ENCODE results near the gene ACTR8. TPM values are rescaled to one million over a fixed set of nuclear protein-coding genes. Genes with fewer than 3 reads are reported as not detected.
A peak's percentile ranks its signal among the peaks of the same experiment; 100 is the strongest.

ACTR8 gene
- total RNA-seq, 1 experiment from 2014 or later, result 47.5 TPM

DNA sequence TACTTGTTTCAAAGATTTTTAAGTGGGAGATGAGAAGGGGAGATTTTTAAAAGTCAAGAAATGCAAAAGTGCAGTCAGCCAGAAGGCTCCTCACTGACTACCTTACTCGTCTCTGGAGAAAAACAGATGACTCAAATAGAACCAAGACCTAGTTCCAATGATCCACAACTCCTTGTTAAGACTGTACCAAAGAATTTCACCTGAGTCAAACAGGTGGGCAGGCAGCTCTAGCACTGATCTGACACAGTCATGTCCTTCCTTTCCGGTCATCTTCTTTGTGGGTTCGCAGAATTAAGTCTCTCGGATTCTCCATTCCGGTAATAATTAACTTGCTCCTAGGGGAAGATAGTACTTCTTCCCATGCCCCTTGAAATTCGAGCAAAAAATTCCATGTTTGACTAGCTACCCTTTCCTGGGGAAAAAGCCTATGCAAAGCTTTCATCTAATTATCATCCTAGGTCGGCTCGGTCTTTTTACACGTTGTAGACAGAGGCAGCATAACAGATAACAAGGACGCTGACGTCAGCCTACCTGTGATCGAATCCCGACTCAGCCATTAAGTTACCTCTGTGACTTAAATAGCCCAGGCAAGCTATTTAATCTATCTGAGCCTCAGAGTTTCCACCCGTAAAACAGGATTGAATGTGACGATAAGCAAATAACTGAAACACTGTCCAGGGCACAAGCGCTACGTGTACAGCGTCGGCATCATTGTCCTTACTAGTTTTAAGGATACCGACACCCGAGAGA is 8.9 kb upstream of the ACTR8 start:
- peaks cover 1% of the 10 kb centered on the region for H3K36me3 ChIP-seq (ENCODE audit: low read depth, low read length)
- peak overlapping the region; percentile 20 for H3K27ac ChIP-seq (ENCODE audit: low read length)
- intact Hi-C loops (cut with micrococcal nuclease), result loop anchor here (5.0 kb wide), 1 partner anchor 544 kb away; the partner anchor contains the start of gene DCP1A
- peaks cover 17% of the 10 kb centered on the region for H3K4me1 ChIP-seq (ENCODE audit: insufficient read depth, low read length)
- peak overlapping the region; percentile 84 for H3K4me3 ChIP-seq (ENCODE audit: low read length)
- H4K20me1 ChIP-seq (ENCODE audit: low read length), result peaks cover 11% of the 10 kb centered on the region; the same call in 1 of the 2 replicates
- H2AFZ ChIP-seq (ENCODE audit: low read length), result peak overlapping the region; percentile 84
- H3F3A ChIP-seq (ENCODE audit: low read length, unreplicated experiment), result no peaks in the 10 kb centered on the region
- ChIA-PET CTCF (no interaction called here), POLR2A (ENCODE audit: unreplicated experiment) (no interaction called here)
- peaks cover 45% of the 10 kb centered on the region for H3K79me2 ChIP-seq (ENCODE audit: low read length)
- no peaks in the 10 kb centered on the region for H3K9me2 ChIP-seq (replicated peaks; ENCODE audit: low read length)
- peak; percentile 15 for ATAC-seq
- H3K9ac ChIP-seq (ENCODE audit: low read length), result peak overlapping the region; percentile 81
- TSS peak; percentile 57 for BruUV-seq (replicated peaks)
- no peak for TF ChIP-seq EZH2 (IDR thresholded peaks at IDR 0.05; ENCODE audit: low read length, unreplicated experiment)
- TF ChIP-seq, protein P1, sequence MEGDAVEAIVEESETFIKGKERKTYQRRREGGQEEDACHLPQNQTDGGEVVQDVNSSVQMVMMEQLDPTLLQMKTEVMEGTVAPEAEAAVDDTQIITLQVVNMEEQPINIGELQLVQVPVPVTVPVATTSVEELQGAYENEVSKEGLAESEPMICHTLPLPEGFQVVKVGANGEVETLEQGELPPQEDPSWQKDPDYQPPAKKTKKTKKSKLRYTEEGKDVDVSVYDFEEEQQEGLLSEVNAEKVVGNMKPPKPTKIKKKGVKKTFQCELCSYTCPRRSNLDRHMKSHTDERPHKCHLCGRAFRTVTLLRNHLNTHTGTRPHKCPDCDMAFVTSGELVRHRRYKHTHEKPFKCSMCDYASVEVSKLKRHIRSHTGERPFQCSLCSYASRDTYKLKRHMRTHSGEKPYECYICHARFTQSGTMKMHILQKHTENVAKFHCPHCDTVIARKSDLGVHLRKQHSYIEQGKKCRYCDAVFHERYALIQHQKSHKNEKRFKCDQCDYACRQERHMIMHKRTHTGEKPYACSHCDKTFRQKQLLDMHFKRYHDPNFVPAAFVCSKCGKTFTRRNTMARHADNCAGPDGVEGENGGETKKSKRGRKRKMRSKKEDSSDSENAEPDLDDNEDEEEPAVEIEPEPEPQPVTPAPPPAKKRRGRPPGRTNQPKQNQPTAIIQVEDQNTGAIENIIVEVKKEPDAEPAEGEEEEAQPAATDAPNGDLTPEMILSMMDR (conservative IDR thresholded peaks at IDR 0.05; ENCODE audit: low read depth, low read length), result no peak
- no peak for TF ChIP-seq EZH2phosphoT487 (IDR thresholded peaks at IDR 0.05; ENCODE audit: borderline replicate concordance, low read length)
- DNase-seq, result peak; percentile 30
- H3K9me3 ChIP-seq (ENCODE audit: low read length), result no peaks in the 10 kb centered on the region
- peaks cover 3% of the 10 kb centered on the region; the same call in 1 of the 2 replicates for H3K27me3 ChIP-seq (ENCODE audit: low read length)
- peak overlapping the region; percentile 91 for H3K4me2 ChIP-seq (ENCODE audit: low read length)

DNA sequence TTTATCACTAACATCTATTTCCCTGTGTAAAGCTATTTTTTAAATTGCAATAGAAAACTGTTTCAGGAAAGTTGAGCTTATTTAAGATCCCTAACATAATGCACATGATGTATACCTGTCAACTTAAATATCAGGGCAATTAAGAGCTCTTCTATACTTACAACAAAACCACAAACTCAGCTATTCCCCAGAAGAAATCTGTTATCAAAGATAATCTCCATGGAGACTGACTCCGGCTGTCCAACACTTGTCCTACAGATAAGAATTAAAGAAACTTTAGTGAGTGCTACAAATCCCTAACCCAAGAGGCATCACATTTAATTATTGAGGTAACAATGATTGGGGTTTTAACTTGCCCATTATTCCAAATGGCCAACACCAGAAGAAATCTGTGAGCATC is 6.3 kb upstream of the ACTR8 start:
- H3K27ac ChIP-seq (ENCODE audit: low read length), result no peak overlapping the region
- H3K27me3 ChIP-seq (ENCODE audit: low read length), result no peaks in the 10 kb centered on the region
- CTCF ChIA-PET, result no interaction called here
- TF ChIP-seq, protein P1 (conservative IDR thresholded peaks at IDR 0.05; ENCODE audit: low read depth, low read length), result no peak
- TF ChIP-seq EZH2 (IDR thresholded peaks at IDR 0.05; ENCODE audit: low read length, unreplicated experiment) (no peak), EZH2phosphoT487 (IDR thresholded peaks at IDR 0.05; ENCODE audit: borderline replicate concordance, low read length) (no peak)
- H3F3A ChIP-seq (ENCODE audit: low read length, unreplicated experiment), result no peaks in the 10 kb centered on the region
- peaks cover 45% of the 10 kb centered on the region for H3K79me2 ChIP-seq (ENCODE audit: low read length)
- H3K4me2 ChIP-seq (ENCODE audit: low read length), result no peak overlapping the region
- ATAC-seq (no peak), DNase-seq (no peak)
- H4K20me1 ChIP-seq (ENCODE audit: low read length), result peaks cover 11% of the 10 kb centered on the region; the same call in 1 of the 2 replicates
- no peaks in the 10 kb centered on the region for H3K9me2 ChIP-seq (replicated peaks; ENCODE audit: low read length)
- H3K9me3 ChIP-seq (ENCODE audit: low read length), result no peaks in the 10 kb centered on the region
- H2AFZ ChIP-seq (ENCODE audit: low read length), result no peak overlapping the region
- intact Hi-C loops (cut with micrococcal nuclease), result no loop called here
- peaks cover 17% of the 10 kb centered on the region for H3K4me1 ChIP-seq (ENCODE audit: insufficient read depth, low read length)
- POLR2A ChIA-PET (ENCODE audit: unreplicated experiment), result no interaction called here
- no peak overlapping the region for H3K4me3 ChIP-seq (ENCODE audit: low read length)
- H3K9ac ChIP-seq (ENCODE audit: low read length), result no peak overlapping the region
- H3K36me3 ChIP-seq (ENCODE audit: low read depth, low read length), result peaks cover 11% of the 10 kb centered on the region
- no TSS peak for BruUV-seq (replicated peaks)

DNA sequence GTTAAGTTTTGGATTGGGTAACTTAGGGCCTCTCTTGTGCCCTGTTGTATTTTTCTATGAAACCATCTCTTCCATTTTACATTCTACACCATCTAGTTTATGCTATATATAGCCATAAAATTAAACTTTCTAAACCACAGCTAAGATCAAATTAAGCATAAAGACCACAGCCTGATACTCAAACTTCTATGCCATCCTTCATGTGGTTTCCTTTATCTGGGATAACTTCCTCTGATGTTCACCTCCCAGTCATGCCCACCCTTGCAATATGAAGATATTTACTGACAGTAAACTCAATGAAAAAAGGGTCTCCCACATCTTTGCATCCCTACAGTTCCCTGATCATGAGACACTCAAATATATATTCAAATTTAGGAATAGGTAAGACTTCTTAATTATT is 5.5 kb upstream of the ACTR8 start:
- BruUV-seq (replicated peaks), result no TSS peak
- no peak overlapping the region for H2AFZ ChIP-seq (ENCODE audit: low read length)
- ChIA-PET POLR2A (ENCODE audit: unreplicated experiment) (no interaction called here), CTCF (no interaction called here)
- no peaks in the 10 kb centered on the region for H3K9me3 ChIP-seq (ENCODE audit: low read length)
- H3K27me3 ChIP-seq (ENCODE audit: low read length), result no peaks in the 10 kb centered on the region
- no peak overlapping the region for H3K27ac ChIP-seq (ENCODE audit: low read length)
- peaks cover 45% of the 10 kb centered on the region for H3K79me2 ChIP-seq (ENCODE audit: low read length)
- H3K9me2 ChIP-seq (replicated peaks; ENCODE audit: low read length), result no peaks in the 10 kb centered on the region
- ATAC-seq, result no peak
- DNase-seq, result no peak
- peaks cover 11% of the 10 kb centered on the region for H3K36me3 ChIP-seq (ENCODE audit: low read depth, low read length)
- H3K4me3 ChIP-seq (ENCODE audit: low read length), result no peak overlapping the region
- no peak overlapping the region for H3K4me2 ChIP-seq (ENCODE audit: low read length)
- no peak for TF ChIP-seq EZH2phosphoT487 (IDR thresholded peaks at IDR 0.05; ENCODE audit: borderline replicate concordance, low read length)
- TF ChIP-seq, protein P1 (conservative IDR thresholded peaks at IDR 0.05; ENCODE audit: low read depth, low read length), result no peak
- no peak for TF ChIP-seq EZH2 (IDR thresholded peaks at IDR 0.05; ENCODE audit: low read length, unreplicated experiment)
- H3K9ac ChIP-seq (ENCODE audit: low read length), result no peak overlapping the region
- intact Hi-C loops (cut with micrococcal nuclease), result no loop called here
- H3K4me1 ChIP-seq (ENCODE audit: insufficient read depth, low read length), result peaks cover 16% of the 10 kb centered on the region
- no peaks in the 10 kb centered on the region for H3F3A ChIP-seq (ENCODE audit: low read length, unreplicated experiment)
- H4K20me1 ChIP-seq (ENCODE audit: low read length), result peaks cover 11% of the 10 kb centered on the region; the same call in 1 of the 2 replicates

All from PC-3 (cell line).